IPS-11a (cell line): Measurements from ENCODE around the gene NTRK3.

Experiments
- H3K4me3 ChIP-seq: one replicate; pipeline ENCODE4 v1.5.1; 2013; ENCODE audit warnings: low read depth, low read length, control low read depth

NTRK3 gene

DNA sequence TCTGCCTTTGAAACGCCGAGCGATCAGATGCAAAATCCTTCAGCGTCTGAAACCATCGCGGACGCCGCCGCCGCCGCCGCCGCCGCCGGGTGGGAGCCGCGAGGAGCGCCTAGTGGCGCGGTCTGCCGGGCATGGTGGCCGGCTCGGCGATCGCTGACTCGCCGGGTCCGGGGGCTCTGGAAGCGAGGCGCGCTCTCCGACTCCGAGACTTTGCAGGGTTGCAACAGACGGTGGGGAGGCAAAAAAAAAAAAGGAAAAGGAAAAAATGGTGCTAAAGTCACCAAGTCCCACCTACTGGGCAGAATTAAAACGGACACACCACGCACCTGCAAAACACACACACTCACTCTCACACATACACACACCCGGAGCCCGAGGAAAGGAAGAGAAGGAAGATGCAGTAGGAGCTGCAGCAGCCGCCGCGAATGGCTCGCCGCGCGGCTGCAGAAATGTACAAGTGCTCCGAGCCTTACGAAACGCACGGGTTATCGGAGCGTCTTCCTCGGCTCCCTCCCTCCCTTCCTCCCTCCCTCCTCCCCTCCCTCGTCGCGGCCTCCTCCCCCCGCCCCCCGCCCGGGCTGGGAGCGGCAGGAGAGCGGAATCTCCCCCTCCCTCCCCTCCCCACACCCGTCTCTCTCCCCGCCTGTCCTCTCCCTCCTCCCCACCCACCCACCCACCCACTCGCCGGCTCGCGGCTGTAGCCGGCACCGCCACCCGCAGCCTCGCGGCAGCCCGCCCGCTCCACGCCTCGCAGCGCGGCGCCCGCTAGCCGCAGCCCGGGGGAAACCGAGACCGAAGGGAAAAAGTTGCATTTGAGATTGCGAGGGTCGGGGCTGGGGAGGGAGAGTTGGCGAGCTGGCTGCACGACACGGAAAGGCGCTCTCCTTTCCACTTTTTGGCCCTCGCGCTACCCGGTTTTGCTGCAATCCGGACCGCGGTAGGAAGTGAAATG is at the start of gene NTRK3:
Gene NTRK3 (minus strand): TSS at position 461 of the 952 bp plus-strand sequence. CDS start 586 bp downstream, outside the sequence.
- peak within 1 kb of the TSS; percentile 78 for H3K4me3 ChIP-seq

DNA sequence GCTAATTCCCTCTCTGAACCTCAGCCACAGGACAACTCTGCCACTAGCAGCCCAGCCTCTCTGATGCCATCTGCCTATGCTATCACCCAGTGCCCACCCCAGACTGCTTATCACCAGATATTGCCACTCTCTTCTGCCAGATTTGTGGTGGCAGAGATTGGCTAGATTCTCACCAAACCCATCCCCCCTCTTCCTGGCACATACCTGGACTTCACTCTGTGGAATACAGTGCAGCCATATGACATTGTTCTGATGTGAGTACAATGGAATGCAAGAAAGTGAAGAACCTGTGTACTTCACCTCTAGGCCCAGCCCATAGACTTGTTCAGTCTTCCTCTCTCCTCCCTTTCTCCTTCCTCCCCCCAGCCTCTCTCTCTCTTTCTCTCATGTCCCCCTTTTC is 46.9 kb upstream of the NTRK3 start:
- H3K4me3 ChIP-seq, result no peak overlapping the region

DNA sequence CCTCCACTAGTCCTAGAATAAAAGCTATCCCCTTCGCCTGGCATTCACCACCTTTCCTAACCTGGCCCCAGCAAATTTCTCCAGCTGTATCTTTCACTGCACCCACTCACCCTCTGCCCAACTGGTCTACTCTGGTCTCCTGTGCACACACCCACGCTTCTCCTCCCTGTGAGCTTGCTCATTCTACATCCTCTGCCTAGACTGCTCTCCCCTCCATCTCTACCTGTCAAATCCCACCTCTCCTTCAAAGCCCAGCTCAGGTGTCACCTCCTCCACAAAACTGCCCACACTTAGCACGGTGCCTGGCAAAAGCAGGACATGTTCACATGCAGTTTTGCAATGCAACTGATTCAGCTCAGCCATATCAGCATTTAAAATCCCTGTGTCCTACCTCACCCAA is 45.8 kb upstream of the NTRK3 start:
- H3K4me3 ChIP-seq, result no peak overlapping the region

DNA sequence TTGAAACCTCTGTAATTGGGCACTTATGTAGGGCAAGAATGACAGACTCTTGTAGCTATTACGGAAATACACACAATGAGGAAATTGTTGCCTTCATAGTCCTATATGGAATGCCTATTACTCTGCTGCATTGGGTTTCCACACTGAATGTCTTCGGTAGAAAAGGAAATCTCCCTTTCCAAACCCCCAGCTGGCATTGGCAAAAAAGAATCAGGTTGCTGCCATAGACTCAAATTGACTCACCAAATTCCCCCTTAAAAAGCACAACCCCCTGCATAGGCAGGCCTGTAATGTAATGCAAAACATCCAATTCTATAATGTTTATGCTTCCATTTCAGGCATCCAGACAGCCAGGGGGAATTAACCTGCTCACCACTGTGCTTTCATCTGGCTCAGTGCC is 44.8 kb upstream of the NTRK3 start:
- no peak overlapping the region for H3K4me3 ChIP-seq

DNA sequence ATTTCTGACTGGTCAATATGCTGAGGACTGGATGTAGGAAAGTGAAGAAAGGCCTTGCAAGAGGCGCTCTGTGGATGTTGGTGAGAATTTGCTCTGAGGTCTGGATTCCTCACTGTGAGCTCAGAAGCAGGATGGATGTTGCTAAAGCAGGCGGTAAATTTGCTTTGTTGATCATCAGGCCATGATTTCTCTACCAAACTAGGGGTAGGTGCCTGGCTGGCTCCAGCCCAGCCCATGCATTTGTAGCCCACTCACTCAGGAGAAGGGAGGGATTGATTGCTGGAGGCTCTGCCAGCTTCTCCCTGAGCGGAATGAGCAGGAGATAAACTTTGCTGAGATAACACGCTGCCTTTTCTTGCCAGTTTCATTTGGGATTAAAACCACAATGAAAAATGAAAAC is 44.3 kb upstream of the NTRK3 start:
- no peak overlapping the region for H3K4me3 ChIP-seq

DNA sequence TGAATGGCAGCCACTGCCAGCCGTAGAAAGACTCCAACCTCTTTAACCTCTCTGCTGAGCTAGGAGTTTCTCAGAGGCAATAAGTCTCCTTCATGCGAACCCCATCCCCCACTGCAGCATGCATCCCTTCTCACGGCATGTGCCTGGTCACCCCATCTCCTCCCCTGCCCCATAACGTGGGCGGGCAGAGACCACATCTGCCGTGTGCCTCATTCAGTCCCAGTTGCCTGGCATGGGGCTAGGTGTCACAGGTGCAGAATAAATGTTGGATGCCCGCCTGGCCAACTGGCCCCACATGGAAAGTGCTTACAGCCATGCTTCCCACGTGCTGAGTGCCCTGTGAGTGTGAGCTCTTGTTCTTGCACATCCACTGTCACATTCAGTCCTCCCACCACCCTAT is 43.5 kb upstream of the NTRK3 start:
- no peak overlapping the region for H3K4me3 ChIP-seq

DNA sequence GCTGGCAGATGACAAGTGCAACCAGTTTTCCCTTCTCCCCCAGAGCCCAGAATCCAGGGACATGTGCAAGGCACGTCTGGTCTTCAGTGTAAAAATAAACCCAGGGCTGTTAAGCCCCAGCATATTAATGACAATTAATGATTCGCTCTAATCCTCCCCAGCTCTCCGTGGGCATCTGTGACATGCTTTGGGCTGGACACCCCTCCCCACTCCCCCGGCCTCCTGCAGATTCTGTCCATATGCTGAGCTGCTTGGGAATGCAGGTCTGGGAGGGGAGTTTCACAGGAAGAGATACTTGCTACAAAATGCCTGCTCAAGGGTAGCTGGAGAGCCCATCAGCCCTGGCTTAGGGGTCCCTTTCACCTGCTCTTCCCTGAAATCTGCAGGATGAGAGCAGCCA is 43.0 kb upstream of the NTRK3 start:
- no peak overlapping the region for H3K4me3 ChIP-seq

DNA sequence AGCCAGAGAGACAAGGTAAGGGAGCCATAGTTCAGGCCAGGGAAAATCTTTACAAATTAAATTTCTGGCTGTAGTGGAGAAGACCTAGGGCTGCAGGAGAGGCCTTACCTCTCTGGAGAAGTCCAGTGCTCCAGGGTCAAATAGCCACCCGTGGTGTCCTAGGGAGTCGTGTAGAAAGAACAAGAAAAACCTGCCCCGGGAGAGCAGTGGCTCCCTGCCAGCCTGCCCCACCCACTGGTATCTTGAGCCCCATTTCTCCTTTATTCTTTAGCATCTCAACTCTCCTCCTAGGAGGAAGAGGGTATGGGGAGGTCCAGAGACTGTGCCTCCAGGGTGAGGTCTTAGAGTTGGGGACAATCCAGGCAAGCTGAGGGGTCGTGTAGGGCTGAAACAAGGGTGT is 32.1 kb upstream of the NTRK3 start:
- H3K4me3 ChIP-seq, result no peak overlapping the region

DNA sequence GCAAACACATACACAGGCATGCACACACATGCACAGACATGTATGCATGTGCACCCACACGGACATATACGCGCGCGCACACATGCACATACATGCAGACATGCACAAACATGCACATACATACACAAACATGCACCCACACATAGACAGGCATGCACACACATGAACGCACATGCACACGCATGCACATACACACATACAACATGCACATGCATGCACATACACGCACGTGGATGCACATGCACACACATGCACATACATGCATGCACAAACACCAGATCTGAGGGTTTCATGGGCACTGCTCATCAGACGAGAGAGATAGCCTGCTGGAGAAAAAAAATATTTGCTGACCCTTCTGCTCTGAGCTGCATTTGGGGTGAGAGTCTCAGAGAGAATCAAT is 31.7 kb upstream of the NTRK3 start:
- H3K4me3 ChIP-seq, result no peak overlapping the region

DNA sequence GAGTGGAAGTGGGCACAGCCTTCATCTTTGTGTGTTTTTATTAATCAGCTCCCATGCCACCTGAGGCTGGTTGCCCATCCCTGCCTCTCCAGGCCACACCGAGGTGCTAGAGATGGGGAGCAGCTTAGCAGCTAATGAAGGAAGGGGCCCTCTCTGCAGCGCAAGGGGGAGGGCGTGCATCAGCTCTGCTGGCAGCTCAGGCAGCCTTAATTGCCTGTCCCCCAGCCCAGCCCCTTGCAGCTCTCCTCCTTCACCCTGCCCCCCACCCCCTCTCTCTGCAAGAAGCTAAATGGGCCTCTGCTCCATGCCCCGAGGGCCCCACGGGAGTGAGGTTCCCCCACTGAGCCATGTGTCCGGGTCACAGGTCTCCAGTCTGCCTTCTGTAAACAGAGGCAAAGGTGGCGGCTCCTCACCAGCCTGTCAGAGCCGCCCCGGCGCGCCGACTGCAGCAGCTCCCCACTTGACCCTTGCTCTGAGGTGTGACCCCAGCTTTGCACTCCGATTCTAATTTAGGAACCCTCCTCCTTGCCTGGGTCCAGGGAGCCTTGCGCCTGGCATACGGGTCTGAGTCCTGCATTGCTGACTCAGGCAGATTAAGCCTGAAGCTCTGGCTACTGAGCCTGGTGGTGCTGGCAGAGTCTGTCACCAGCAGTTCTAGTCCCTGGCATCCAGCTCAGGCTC is 27.9 kb upstream of the NTRK3 start:
- H3K4me3 ChIP-seq, result no peak overlapping the region

DNA sequence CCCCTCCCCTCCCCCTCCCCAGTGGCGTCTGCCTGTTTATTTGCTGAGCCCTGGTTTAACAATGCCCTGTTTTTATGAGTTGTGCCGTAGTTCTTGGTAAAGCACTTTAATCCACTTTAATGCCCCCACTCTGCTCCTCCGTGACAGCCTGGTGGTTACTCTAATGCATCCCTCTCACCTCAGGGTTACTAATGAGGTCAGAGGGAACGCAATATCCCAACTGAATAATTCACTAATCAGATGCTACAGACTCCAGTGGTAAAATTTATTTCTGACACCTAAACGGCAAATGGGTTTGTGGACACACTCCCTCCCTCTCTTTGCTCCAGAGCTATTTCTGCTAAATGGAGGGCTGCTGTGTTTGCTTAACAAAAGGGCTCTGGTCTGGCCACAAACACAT is 26.1 kb upstream of the NTRK3 start:
- H3K4me3 ChIP-seq, result no peak overlapping the region

DNA sequence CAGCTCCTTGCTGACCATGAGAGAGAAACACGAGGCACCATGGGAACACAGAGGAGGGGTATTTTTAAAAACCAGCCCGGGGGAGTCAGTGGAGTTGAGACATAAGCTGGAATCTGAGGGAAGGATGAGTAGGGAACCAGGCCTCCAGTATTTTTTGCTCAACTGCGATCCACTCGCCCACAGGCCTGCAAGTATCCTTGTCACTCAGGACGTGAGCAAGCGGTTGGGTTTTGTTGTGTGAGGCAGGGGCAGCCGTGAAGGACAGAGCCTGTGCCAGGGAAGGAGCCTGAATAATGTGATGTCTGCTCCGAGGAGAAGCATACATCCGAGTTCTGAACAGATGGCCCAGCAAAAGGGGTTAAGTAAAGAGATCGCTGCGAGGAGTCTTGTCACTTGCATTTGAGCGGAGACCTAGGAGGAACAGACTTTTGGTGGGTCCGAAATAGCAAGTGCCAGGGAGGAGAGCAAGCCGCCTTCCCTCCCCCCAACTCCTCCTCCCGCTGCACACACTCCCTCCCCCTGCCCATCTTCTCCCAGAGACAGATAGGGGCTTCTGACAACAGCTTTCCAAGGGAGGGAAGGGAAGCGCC is 20.4 kb upstream of the NTRK3 start:
- H3K4me3 ChIP-seq, result no peak overlapping the region

DNA sequence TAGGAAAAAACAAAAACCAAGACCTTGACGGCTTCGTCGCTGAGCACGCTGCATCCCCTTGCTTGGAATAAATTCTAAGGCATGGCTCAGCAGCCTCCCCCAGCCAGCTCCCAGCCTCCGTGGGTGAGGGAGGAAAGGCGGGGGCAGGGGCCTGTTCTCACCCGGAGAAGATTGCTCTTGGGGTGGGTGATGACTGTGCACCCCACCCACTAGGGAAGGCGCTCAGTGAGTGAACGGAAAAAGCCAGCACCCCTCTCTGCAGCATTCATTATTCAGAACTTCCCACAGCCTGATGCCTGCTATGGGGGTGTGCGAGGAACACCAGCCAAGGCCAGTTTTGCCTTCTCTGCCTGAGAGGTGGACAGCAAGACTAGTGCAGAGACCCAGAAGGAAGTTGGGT is 19.3 kb upstream of the NTRK3 start:
- no peak overlapping the region for H3K4me3 ChIP-seq

DNA sequence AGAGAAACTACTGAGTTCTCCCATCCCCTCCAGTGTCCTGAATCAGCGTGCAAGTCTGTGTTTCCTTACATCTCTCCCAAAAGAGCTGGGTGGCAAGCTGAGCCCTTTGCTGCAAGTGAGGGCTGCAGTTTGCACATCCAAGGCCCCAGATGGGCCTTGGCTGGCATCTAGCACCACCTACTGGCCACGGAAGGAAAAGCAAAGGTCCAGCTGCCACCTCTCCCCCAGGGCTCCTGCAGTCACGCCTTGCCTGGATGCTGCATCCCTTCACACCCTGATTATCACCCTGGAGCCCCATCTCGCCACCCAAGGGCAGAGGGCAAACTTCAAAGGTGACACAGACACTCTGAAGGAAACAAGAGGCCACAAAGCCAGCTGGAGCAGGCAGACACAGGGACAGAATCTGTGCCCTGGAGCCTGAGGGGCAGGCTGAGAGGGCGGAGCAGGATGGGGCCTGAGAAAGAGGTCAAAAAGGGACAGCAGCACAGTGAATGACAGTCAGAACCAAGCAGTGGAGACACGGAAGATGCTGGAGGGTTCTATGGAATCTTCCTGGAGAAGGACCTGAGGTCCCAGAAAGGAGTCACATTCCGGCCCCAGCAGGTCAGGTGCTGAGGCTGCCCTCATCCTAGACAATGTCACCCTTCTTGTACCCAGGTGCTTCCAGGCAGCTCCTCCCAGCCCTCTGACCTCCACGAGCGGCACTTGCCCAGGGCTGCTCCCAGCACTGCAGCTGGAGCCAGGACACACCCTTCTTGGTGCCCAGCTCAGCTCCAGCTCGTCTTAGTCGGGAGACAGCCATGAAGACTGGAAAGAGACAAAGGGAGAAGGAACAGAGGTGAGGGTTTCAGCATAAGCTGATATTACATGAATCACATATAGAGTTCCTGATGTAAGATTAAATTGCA is 18.3 kb upstream of the NTRK3 start:
- no peak overlapping the region for H3K4me3 ChIP-seq

DNA sequence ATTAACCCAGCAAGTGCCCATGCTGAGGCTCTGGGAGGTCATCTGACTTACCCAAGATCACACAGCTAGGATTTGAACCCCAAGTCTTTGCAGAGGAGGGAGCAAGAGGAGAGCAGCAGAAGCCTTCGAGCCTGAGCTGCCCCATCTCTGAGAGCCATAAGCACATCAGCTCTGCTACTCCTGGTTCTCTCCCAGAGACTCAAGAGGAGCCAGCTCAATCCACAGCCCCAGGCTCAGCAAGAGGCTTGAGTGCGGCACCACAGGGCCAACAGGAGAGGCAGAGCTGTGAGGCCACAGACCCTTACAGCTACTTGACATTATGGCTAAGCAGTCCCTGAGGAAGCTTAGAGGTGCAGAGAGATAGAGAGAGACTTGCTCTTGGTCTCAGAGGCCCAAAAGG is 15.9 kb upstream of the NTRK3 start:
- H3K4me3 ChIP-seq, result no peak overlapping the region

DNA sequence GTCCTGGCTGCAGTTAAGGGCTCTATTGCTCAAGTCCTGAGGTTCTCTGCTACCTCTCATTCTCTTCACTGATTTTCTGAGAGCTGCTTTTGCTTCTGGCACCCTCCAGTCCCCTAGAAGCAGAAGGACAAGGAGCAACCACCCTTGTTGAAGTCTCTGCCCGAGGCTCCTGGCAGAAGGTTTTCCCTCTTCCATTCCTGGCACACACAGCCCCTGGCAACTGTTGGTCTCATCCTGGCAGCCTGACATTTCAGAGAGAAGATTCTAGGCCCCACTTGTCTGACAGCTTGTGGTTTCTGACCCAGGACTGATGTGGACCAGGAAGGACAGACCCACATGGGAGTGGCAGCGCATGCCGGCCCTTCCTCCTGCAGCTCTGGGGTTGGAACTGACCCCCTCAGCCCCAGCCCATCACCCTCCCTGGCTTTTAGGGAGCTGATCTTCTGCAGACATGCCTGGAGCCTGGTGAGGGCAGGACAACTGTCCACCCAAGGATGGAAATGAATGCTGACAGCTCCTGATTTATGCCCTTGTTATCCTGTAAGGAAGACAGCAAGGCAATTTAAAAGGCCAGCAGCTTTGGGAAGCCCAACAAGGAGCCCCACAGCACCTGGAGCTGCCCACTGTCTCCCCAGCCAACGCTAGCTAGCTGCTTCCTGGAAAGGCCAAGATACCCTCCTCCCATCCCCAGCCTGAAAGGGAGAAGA is 13.0 kb upstream of the NTRK3 start:
- no peak overlapping the region for H3K4me3 ChIP-seq

DNA sequence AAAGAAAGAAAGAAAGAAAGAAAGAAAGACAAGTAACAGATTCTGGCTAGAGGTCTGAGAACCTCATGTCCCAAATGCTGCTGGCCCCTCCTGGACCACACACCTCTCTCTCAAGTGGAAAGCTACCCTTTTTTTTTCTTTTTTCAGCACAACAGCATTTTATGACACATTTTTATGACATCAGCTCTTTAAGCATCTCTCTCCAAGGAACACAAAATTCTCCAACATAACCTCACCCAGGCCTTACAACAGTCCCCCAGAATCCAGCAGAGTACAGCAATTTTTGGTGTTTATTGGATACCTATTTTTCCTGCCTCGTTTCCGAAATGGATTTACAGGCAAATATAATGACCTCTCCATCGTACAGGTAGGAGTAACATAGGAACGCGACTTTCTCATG is 11.2 kb upstream of the NTRK3 start:
- H3K4me3 ChIP-seq, result no peak overlapping the region

DNA sequence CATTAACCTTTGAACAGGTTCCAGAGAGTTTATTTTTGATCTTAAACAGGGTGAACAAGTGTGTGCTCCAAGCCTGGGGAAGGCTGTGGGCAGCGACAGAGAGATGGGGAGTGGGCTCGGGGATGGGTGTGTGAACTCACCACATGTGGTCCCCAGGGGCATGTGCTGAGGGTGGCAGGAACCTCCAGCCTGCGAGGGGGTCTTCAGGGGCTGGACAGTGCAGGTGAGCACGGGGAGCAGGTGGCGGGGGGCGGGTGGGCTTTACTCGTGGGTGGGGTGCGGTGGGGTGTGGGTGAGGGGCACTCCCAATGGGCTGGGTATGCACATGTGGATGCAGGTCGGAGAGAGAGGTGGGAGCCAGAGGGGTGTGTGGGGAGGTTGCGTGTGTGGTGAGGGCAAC is 9.6 kb upstream of the NTRK3 start:
- H3K4me3 ChIP-seq, result no peak overlapping the region

DNA sequence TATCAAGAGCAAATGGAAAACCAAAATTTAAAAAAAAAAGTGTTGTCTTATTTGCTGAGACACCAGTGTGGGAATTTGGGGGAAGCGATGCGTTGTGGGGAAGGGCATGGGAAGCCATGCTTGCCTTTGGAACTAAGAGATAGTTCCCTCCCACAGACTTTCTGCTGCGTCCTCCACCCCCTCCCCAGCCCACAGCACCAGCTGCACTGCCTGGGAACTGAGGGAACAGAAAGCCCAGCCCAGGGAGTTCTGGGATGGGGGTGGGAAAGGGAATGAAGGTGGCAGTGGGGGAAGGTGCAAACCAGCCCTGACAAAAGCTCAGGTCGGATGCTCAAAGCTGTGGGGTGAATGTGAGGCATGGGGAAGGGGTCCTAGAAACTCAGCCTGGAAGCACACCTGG is 8.1 kb upstream of the NTRK3 start:
- H3K4me3 ChIP-seq, result no peak overlapping the region

DNA sequence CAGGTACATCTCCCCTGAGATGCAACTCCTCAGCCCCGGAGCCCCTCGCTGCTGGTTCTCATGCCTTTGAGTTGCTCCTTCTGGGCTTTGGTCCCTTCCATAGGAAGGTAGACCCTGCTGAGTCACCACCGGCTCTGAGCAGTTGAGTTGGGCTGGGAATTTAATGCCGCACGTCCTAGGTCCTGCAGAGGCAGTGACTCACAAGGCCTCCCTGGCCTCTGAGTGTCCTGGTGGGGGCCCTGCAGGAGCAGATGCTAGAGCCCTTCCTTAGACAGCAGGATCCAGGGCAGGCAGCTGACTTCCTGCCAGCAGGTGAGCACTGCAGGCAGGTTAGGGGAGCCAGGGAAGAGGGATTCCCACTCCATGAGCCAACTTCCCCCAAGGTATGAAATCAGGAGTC is 5.5 kb upstream of the NTRK3 start:
- H3K4me3 ChIP-seq, result no peak overlapping the region
